ENCODE measurements around the gene IRAK2.
"Not testable (repeated sequence)": the region's sequence is repeated elsewhere in the genome, so short reads cannot be mapped to it uniquely, and the experiment has no call there.

The IRAK2 gene

GRCh38 chr3:10160346-10160745 is 4.4 kb upstream of the IRAK2 start:
- no peak for DNase-seq

GRCh38 chr3:10160925-10161324 is 3.8 kb upstream of the IRAK2 start:
- no peak for DNase-seq

DNA sequence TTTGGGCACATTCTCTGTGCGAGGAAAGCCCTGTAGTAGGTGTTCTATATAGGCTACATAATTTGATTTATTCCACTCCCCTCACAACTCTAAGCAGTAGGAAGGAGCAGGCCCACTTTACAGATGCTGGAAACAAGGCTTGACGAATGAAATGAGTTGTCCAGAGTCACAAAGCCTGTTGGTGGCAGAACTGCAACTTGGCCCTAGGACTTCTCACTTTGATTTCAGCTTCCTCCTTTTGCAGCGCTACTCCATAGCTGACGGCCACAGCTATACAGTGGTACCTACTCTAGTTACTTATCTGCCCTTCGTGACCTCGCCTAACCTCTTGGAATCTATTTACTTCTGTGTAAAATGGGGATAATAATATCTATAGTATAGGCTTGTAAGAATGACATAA is 2.5 kb upstream of the IRAK2 start:
- no peak for DNase-seq

DNA sequence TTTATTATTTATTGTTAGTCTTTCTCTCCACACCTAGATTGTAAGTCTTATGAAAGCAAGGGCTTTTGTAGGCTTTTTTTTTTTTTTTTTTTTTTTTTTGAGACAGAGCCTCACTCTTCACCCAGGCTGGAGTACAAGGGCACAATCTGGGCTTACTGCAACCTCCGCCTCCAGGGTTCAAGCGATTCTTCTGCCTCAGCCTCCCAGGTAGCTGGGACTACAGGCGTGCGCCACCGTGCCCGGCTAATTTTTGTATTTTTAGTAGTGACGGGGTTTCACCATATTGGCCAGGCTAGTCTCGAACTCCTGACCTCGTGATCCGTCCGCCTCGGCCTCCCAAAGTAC is 546 bp upstream of the IRAK2 start:
- DNase-seq, result not testable (repeated sequence)

GRCh38 chr3:10166213-10166604 is 1.5 kb downstream of the IRAK2 start:
- DNase-seq, result no peak

- DNase-seq, result no peak
Measured at GRCh38 chr3:10169000-10169496, 4.3 kb downstream of the IRAK2 start.

DNA sequence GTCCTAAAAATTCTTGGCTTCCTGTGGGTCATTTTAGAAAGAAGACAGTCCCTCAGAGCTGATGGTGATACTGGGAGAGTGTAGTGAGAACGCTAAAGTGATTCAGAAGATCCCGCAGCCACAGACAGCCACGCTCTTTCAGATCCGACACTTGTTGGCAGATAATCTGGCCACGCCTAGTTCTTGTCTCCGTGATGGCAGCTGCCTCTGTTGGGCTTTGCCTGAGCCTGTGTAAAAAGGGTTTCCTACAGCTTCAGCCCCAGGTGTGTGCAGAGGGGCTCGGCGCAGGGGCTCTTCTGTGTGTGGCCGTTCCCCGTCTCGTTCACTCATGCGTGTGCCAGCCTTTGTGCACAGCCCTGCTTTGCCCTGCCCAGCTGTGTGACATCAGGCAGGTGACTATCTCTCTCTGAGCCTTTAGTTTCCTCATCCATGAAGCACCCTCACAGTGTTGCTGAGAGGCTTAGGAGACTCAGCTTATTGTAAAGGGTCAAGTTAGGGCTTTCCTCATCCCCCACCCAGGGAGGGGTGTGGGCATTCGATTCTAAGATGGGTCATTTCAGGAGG is 6.3 kb downstream of the IRAK2 start:
- no peak for DNase-seq

GRCh38 chr3:10173095-10173925 is 8.6 kb downstream of the IRAK2 start:
- DNase-seq, result no peak

GRCh38 chr3:10173926-10174435 is 9.3 kb downstream of the IRAK2 start:
- peak in 1 of 2 donors; percentile 58 for DNase-seq

GRCh38 chr3:10175334-10175733 is 10.6 kb downstream of the IRAK2 start:
- DNase-seq, result not testable (repeated sequence)

- DNase-seq, result not testable (repeated sequence)
Measured at GRCh38 chr3:10176150-10176549, 11.4 kb downstream of the IRAK2 start.

DNA sequence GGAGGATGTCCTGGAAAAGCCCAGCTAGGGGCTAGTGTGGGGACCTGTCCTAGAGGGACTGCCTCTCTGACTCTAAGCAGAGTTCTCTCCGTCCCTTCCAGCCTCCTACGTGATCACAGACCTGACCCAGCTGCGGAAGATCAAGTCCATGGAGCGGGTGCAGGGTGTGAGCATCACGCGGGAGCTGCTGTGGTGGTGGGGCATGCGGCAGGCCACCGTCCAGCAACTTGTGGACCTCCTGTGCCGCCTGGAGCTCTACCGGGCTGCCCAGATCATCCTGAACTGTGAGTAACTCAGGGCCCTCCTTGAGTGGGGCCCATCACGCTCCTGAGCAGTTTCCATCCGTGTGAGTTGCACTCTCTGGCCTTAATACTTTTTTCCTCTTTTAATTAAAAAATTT is 13.0 kb downstream of the IRAK2 start:
- DNase-seq, result no peak

DNA sequence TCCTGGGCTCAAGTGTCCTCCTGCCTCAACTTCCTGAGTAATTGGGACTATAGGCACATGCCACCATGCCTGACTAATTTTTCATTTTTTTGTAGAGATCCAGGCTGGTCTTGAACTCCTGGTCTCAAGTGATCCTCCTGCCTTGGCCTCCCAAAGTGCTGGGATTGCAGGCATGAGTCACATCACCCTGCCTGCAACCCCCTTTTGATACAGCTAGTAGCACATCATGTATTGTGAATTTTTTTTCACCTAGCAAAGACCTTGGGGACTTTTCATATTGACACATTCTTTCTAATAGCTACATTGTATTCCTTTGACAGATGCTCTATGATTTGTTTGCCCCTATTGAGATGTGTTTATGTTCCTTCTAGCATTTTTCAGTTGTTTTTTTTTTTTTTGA is 14.2 kb downstream of the IRAK2 start:
- DNase-seq, result no peak

- no peak for DNase-seq
Measured at GRCh38 chr3:10180289-10180688, 15.6 kb downstream of the IRAK2 start.

- DNase-seq, result no peak
Measured at GRCh38 chr3:10180738-10181295, 16.1 kb downstream of the IRAK2 start.

DNA sequence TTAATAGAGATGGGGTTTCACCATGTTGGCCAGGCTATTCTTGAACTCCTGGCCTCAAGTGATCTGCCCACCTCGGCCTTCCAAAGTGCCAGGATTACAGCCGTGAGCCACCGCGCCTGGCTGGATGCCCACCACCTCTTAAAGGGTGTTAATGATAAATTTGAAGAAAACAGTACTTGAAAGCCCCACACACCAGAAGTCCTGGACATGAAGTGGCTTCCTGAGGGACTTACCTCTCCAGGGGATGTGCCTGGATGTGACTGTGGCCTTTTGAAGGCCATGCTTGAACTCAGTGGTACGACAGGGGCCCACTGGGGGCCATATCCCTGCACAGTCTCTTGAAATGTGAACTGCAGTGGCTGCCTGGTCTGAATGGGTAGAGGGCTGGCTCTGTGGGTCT is 18.2 kb downstream of the IRAK2 start:
- no peak for DNase-seq

DNA sequence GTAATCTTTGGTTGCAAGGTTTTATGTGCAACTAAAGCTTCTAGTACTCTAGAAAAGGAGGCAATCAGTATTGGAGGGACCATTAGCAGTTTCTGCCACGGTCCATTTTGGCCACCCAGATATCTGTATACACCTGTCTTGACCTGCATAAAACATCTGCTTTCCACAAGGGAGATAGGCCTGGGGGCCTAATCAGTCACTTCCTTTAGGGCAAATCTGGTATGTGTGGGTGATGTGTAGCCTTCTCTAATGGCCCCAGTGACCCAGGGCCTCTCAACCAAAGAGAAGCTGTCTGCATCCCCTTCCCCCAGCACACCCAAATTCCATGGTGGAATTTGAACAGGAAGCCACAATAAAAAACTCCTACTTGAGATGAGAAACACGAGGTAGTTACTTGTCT is 19.5 kb downstream of the IRAK2 start:
- DNase-seq, result no peak

GRCh38 chr3:10185804-10186762 is 21.4 kb downstream of the IRAK2 start:
- DNase-seq, result no peak

DNA sequence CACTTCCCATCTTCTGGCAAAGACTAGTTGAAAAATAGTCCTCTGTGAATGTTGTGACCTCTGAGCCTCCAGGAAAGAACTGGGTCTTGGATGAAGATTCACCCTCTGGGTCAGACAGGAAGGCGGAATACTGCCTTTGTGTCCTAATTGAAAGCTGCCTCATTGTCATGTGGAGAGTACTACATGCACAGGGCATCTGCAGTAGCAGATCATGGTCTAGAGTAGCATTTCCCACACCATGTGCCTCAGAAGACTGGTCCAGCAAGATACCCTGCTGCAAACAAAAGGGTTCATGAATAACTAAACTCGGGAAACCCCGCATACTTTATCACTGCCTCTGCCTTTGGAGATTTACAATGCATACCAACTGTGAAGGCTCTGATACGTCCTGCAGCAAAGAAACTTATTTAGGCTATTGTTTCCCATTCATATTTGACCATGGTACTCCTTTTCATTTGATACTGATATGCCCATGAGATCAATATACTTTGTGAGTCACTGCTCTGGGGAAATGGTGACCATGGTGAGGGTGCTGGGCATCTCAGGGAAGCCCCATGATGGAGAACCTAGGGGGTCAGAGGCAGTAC is 22.7 kb downstream of the IRAK2 start:
- no peak for DNase-seq

- DNase-seq, result no peak
Measured at GRCh38 chr3:10187944-10188343, 23.2 kb downstream of the IRAK2 start.

DNA sequence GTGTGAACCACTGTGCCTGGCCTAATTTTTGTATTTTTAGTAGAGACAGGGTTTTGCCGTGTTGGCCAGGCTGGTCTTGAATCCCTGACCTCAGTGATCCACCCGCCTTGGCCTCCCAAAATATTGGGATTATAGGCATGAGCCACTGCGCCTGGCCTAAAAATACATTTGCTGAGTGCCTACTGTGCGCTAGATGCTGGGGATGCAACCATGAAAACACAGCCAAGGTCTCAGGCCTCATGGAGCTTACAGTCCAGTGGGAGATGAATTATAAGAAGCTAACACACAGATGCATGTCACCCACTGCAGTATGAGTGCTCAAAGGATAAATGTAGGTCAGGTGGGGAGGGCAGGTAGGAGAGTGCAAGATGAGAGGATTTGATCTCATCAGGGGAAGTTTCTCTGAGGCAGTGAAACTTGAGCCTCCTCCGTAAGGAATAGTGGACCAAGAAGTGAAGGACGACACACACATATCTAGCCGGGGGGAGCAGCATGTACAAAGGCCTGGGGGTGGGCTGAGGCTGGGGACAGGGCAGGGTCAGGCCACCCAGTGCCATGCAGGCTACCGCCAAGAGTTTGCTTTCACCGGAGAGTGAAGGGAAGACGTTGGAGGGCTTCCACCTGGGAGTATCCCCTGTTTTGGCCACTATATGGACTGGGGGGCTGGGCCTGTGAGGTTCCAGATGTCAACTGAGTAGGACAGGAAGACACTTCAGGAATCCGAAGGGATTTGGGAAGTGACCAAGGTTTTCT is 24.3 kb downstream of the IRAK2 start:
- no peak for DNase-seq

All from bone marrow (tissue), 2 donors.